Suprapubic skin (tissue), 4 donors: Measurements from ENCODE around the gene COX7A2. TPM values are rescaled to one million over a fixed set of nuclear protein-coding genes. Genes with fewer than 3 reads are reported as not detected.

Experiments
- DNase-seq, 2 donors: peaks; one replicate each; pipeline ENCODE4 v3.0.0-alpha.2; 2019; ENCODE audit warnings: low spot score in 2 of 2
- H3K27ac ChIP-seq: fragments of 200-600 bp; sonication (generic); one replicate; pipeline ENCODE4 v1.5.1; 2019
- H3K27me3 ChIP-seq: fragments of 200-600 bp; sonication (generic); one replicate; pipeline ENCODE4 v1.5.1; 2019
- H3K36me3 ChIP-seq: fragments of 200-600 bp; sonication (generic); one replicate; pipeline ENCODE4 v1.5.1; 2019
- H3K4me1 ChIP-seq: fragments of 200-600 bp; sonication (generic); one replicate; pipeline ENCODE4 v1.5.1; 2019
- H3K4me3 ChIP-seq: fragments of 200-600 bp; sonication (generic); one replicate; pipeline ENCODE4 v1.5.1; 2019; ENCODE audit warnings: mild to moderate bottlenecking
- H3K9me3 ChIP-seq: fragments of 200-600 bp; sonication (generic); one replicate; pipeline ENCODE4 v1.5.1; 2019
- EP300 ChIP-seq: sonication (generic); formaldehyde crosslinking; IDR thresholded peaks from one replicate; pipeline ENCODE4 v1.6.1; 2017; ENCODE audit warnings: antibody characterized with exemption
- POLR2A ChIP-seq, 2 donors: fragments of 450-650 bp; IDR thresholded peaks; one replicate each; pipeline ENCODE4 v1.6.1; 2017; ENCODE audit warnings: antibody characterized with exemption in 2 of 2, mild to moderate bottlenecking in 2 of 2, moderate library complexity in 2 of 2
- POLR2AphosphoS5 ChIP-seq, 3 donors: sonication (generic); formaldehyde crosslinking; IDR thresholded peaks; one replicate each; pipeline ENCODE4 v1.6.1; 2017; ENCODE audit warnings: antibody characterized with exemption in 3 of 3
- WGBS: methylation state at CpG from one replicate; pipeline ENCODE4 v1.1.5; 2018; 5-methylcytosine and 5-hydroxymethylcytosine counted together
- total RNA-seq, 4 donors: library from RNA; depleted of rRNA; stranded (reverse); fragments of >200 nt; gene quantifications; one replicate each; pipeline ENCODE4 v1.1.0, GENCODE V29; 2016
- TF ChIP-seq, protein P1 (sequence below), 2 donors: fragments of 200-600 bp in 1 of 2; fragments of 450-650 bp in 1 of 2; sonication (generic) in 1 of 2; IDR thresholded peaks; one replicate each; pipeline ENCODE4 v1.5.1; 2016 to 2019; ENCODE audit warnings: antibody characterized with exemption in 2 of 2, mild to moderate bottlenecking in 1 of 2, moderate library complexity in 1 of 2

COX7A2 gene
- total RNA-seq, 4 donors from 2014 or later: 110 to 303 (median 209) TPM

DNA sequence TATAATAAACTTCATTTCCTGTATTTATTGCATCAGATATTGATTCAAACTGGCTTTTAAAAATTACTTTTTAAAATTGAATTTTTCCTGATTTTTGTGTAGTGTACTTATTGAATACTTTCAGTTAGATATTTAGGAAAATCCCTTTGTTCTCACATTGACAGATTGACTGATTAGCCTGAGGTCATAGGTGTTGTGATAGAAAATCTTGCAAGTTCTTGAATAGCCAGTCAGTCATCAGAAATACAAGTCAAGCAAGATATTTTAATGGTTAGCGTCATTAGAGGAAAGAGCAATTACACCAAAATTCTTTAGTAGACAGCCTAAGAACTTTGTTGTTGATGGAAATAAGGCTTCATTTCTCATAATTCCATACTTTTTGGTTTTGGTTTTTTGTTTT, 44.4 kb upstream of the COX7A2 start:
- H3K9me3 ChIP-seq: no peaks in the 10 kb centered on the region
- no peak for TF ChIP-seq POLR2A (IDR thresholded peaks at IDR 0.05)
- no peak for TF ChIP-seq EP300
- TF ChIP-seq POLR2AphosphoS5 (IDR thresholded peaks at IDR 0.05): no peak
- TF ChIP-seq, protein P1, sequence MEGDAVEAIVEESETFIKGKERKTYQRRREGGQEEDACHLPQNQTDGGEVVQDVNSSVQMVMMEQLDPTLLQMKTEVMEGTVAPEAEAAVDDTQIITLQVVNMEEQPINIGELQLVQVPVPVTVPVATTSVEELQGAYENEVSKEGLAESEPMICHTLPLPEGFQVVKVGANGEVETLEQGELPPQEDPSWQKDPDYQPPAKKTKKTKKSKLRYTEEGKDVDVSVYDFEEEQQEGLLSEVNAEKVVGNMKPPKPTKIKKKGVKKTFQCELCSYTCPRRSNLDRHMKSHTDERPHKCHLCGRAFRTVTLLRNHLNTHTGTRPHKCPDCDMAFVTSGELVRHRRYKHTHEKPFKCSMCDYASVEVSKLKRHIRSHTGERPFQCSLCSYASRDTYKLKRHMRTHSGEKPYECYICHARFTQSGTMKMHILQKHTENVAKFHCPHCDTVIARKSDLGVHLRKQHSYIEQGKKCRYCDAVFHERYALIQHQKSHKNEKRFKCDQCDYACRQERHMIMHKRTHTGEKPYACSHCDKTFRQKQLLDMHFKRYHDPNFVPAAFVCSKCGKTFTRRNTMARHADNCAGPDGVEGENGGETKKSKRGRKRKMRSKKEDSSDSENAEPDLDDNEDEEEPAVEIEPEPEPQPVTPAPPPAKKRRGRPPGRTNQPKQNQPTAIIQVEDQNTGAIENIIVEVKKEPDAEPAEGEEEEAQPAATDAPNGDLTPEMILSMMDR (IDR thresholded peaks at IDR 0.05): no peak
- 68% methylated on average over 1 of the region's 1 CpG for WGBS
- H3K27ac ChIP-seq: no peak overlapping the region
- H3K4me1 ChIP-seq: peaks cover 22% of the 10 kb centered on the region
- no peak overlapping the region for H3K4me3 ChIP-seq
- no peak for DNase-seq
- no peaks in the 10 kb centered on the region for H3K36me3 ChIP-seq
- H3K27me3 ChIP-seq: no peaks in the 10 kb centered on the region

DNA sequence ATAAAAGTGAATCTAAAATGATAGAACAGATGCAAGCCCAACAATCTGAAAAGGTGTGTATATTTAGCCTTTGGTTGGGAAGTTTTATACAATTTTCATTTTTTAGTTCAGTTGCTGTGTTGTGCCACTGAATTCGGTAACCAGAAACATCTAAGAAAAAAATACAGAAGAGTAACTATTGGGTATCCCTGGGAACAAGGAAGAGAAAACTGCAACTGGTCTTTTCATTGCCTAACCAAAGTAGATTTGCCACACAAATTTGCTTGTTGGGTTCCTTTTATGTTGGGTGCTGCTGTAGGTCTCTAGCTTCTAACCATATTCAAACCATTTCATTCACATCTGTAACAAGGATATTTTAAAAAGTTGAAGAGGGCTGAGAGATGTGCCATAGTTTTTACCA, 43.8 kb upstream of the COX7A2 start:
- Histone ChIP-seq H3K27me3 (no peaks in the 10 kb centered on the region), H3K36me3 (no peaks in the 10 kb centered on the region), H3K4me3 (no peak overlapping the region), H3K27ac (no peak overlapping the region), H3K4me1 (peaks cover 28% of the 10 kb centered on the region), H3K9me3 (no peaks in the 10 kb centered on the region)
- TF ChIP-seq, protein P1 (IDR thresholded peaks at IDR 0.05): no peak
- no peak for TF ChIP-seq EP300
- no peak for TF ChIP-seq POLR2AphosphoS5 (IDR thresholded peaks at IDR 0.05)
- TF ChIP-seq POLR2A (IDR thresholded peaks at IDR 0.05): no peak
- WGBS: 82% methylated on average over 1 of the region's 1 CpG
- no peak for DNase-seq

DNA sequence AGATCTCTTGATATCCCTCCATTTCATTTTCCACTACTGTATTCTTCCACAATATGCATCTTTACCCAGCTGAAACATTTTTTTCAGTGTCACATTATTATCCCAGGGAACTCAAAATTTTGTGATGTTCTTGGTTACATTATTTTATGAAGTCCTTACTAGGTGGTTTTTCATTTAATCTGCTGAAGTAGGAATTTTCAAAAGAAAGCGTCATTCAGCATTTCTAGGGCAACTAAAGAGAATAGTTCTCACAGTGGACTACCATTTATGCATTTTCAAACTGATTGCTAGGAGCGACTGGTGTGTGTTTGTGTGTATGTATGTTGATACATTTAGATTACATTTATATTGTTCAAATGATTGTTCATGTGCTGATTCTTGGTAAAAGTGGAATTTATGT, 43.4 kb upstream of the COX7A2 start:
- Histone ChIP-seq H3K27me3 (no peaks in the 10 kb centered on the region), H3K4me1 (peaks cover 32% of the 10 kb centered on the region), H3K9me3 (no peaks in the 10 kb centered on the region), H3K36me3 (no peaks in the 10 kb centered on the region), H3K4me3 (no peak overlapping the region), H3K27ac (no peak overlapping the region)
- TF ChIP-seq POLR2AphosphoS5 (IDR thresholded peaks at IDR 0.05) (no peak), EP300 (no peak), POLR2A (IDR thresholded peaks at IDR 0.05) (no peak)
- TF ChIP-seq, protein P1 (IDR thresholded peaks at IDR 0.05): no peak
- 93% methylated on average over 2 of the region's 2 CpGs for WGBS
- DNase-seq: no peak

DNA sequence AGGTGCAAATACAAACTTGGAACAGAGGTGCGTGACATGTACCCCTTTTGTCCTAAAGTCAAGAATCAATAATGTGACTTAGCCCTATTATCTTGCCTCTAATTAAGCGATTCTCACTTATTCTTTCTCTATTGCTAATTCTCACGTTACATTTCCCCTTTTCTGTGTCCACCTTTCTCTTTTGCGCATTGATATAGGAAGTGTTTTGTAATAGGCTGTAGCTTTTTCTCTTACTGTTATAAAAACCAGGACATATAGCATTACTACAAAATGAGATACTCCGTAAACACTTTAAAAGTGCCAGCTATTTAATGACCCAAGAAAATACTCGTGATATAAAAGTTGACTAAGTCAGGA, 41.7 kb upstream of the COX7A2 start:
- Histone ChIP-seq H3K27ac (peak overlapping the region; percentile 90), H3K4me1 (peaks cover 49% of the 10 kb centered on the region), H3K36me3 (no peaks in the 10 kb centered on the region), H3K27me3 (no peaks in the 10 kb centered on the region), H3K9me3 (no peaks in the 10 kb centered on the region), H3K4me3 (peak overlapping the region; percentile 93)
- DNase-seq: no peak
- TF ChIP-seq, protein P1 (IDR thresholded peaks at IDR 0.05): no peak
- TF ChIP-seq POLR2AphosphoS5 (IDR thresholded peaks at IDR 0.05) (no peak), EP300 (no peak), POLR2A (IDR thresholded peaks at IDR 0.05) (no peak)
- 2% methylated on average over 6 of the region's 6 CpGs for WGBS

DNA sequence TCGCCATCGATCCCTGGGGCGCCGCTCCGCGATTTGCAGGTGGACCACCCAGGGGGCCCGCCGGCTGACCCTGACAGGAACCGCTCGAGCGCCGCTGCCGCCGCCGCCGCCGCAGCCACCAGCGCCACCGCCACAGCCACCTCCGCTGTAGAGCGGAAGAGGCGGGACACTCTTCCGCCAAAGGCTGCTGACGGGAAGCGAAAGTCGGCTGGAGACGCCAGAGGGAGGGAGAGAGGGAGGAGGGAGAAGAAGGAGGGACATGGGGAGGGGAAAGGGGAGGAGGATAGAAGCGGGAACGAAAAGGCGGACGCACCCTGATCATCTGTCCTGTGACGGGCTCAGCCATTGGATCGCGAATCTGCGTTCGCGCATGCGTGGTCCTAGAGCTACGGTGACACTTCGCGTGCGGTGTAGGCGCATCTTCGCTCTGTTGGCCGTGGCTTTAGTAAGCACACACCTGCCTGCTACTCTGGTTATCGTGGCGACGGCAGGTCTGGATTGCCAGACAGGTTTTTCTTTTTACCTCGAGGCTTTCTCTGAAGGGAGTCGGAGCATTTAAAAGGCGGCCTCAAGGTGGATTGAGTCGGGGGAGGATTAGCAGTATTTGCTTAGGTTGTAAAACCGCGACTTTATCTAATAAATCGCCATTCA, 41.2 kb upstream of the COX7A2 start, which contains the start of gene TMEM30A:
TMEM30A (minus strand) TSS at position 161 of the 651 bp plus-strand sequence; CDS start at position 7, 154 bp downstream.
- TF ChIP-seq POLR2AphosphoS5 (IDR thresholded peaks at IDR 0.05) (peak in 2 of 3 donors; percentile 6 to 80), POLR2A (IDR thresholded peaks at IDR 0.05) (peak in 1 of 2 donors; percentile 65)
- TF ChIP-seq, protein P1 (IDR thresholded peaks at IDR 0.05): no peak
- peaks cover 53% of the 10 kb centered on the region for H3K4me1 ChIP-seq

More for the DNA sequence above, 41.2 kb upstream of the COX7A2 start, which contains the start of gene TMEM30A:
- no peaks in the 10 kb centered on the region for H3K9me3 ChIP-seq
- peak within 1 kb of the TSS; percentile 93 for H3K4me3 ChIP-seq
- WGBS: under 1% methylated on average over 43 of the region's 55 CpGs
- H3K36me3 ChIP-seq: no peaks in the 10 kb centered on the region
- H3K27me3 ChIP-seq: no peaks in the 10 kb centered on the region
- DNase-seq: peak; percentile 98
- peak within 1 kb of the TSS; percentile 90 for H3K27ac ChIP-seq
